Head of caudate nucleus (tissue), 42 donors: ENCODE measurements around the gene SAFB.
"Not testable (repeated sequence)": the region's sequence is repeated elsewhere in the genome, so short reads cannot be mapped to it uniquely, and the experiment has no call there.

Experiments used
- DNase-seq, 42 donors: peaks; one replicate each; pipeline versions ENCODE4 v3.0.0 to v3.0.0-alpha.2; 2020 to 2021; ENCODE audit warnings: mixed read lengths in 7 of 42
- intact Hi-C: fragments of 100-400 bp; cut with DNase I; formaldehyde crosslinking; loops from one replicate; pipeline ENCODE4 v1.15.0; 2022

SAFB gene

GRCh38 chr19:5592531-5593342 lies 30.1 kb upstream of the SAFB start:
- intact Hi-C loops, result no loop called here
- DNase-seq, result no peak

GRCh38 chr19:5593343-5594255 lies 29.3 kb upstream of the SAFB start:
- intact Hi-C loops, result no loop called here
- peak in 1 of 42 donors; percentile 35 for DNase-seq

GRCh38 chr19:5594521-5594950 lies 28.3 kb upstream of the SAFB start:
- DNase-seq, result no peak
- intact Hi-C loops, result no loop called here

- no peak for DNase-seq
- intact Hi-C loops, result no loop called here
Measured at GRCh38 chr19:5595129-5595528, 27.8 kb upstream of the SAFB start.

GRCh38 chr19:5595745-5596144 lies 27.1 kb upstream of the SAFB start:
- intact Hi-C loops, result no loop called here
- DNase-seq, result peak in 1 of 42 donors; percentile 22

- intact Hi-C loops, result no loop called here
- no peak for DNase-seq
Measured at GRCh38 chr19:5600797-5601196, 22.1 kb upstream of the SAFB start.

- no peak for DNase-seq
- intact Hi-C loops, result no loop called here
Measured at GRCh38 chr19:5603626-5604025, 19.3 kb upstream of the SAFB start.

- no peak for DNase-seq
- intact Hi-C loops, result no loop called here
Measured at GRCh38 chr19:5605362-5605761, 17.5 kb upstream of the SAFB start.

GRCh38 chr19:5607318-5608275 lies 15.3 kb upstream of the SAFB start:
- intact Hi-C loops, result no loop called here
- no peak for DNase-seq

GRCh38 chr19:5608291-5608690 lies 14.6 kb upstream of the SAFB start:
- DNase-seq, result no peak
- intact Hi-C loops, result no loop called here

- intact Hi-C loops, DNase-seq: not testable (repeated sequence)
Measured at GRCh38 chr19:5608766-5609165, 14.1 kb upstream of the SAFB start.

GRCh38 chr19:5609881-5610448 lies 12.9 kb upstream of the SAFB start:
- DNase-seq, result no peak
- intact Hi-C loops, result no loop called here

- DNase-seq, result no peak
- intact Hi-C loops, result no loop called here
Measured at GRCh38 chr19:5612891-5613865, 9.7 kb upstream of the SAFB start.

- no peak for DNase-seq
- intact Hi-C loops, result no loop called here
Measured at GRCh38 chr19:5615756-5616327, 7.0 kb upstream of the SAFB start.

- intact Hi-C loops, result no loop called here
- no peak for DNase-seq
Measured at GRCh38 chr19:5617080-5617479, 5.8 kb upstream of the SAFB start.

GRCh38 chr19:5618591-5618990 lies 4.3 kb upstream of the SAFB start:
- intact Hi-C loops, result no loop called here
- DNase-seq, result no peak

- intact Hi-C loops, result loop anchor here (5.0 kb wide), 1 partner anchor 62 kb away; the partner anchor contains the start of genes HSD11B1L and MICOS13
- no peak for DNase-seq
Measured at GRCh38 chr19:5619946-5620345, 2.9 kb upstream of the SAFB start.
